GM13977 (cell line): Measurements from ENCODE around the gene CGB8.
"Not testable (repeated sequence)": the region's sequence is repeated elsewhere in the genome, so short reads cannot be mapped to it uniquely, and the experiment has no call there.

ENCODE experiments used
- DNase-seq: peaks from one replicate; pipeline ENCODE4 v3.0.0; 2012; ENCODE audit warnings: low spot score
- CTCF ChIP-seq: IDR thresholded peaks from 2 replicates; pipeline ENCODE4 v1.5.1; 2012; ENCODE audit warnings: mild to moderate bottlenecking, control low read depth; ENCODE audit not compliant: insufficient read depth; ENCODE audit errors: extremely low read depth, missing control alignments
- in situ Hi-C: fragments of 300-500 bp; cut with MboI; formaldehyde crosslinking; loops from one replicate; pipeline ENCODE4 v1.12.0; 2022; ENCODE audit warnings: low sequenced_read_pairs, low pct_unique_long_range_greater_than_20kb, mixed read lengths, inconsistent platforms; ENCODE audit not compliant: unreplicated experiment

The CGB8 gene

DNA sequence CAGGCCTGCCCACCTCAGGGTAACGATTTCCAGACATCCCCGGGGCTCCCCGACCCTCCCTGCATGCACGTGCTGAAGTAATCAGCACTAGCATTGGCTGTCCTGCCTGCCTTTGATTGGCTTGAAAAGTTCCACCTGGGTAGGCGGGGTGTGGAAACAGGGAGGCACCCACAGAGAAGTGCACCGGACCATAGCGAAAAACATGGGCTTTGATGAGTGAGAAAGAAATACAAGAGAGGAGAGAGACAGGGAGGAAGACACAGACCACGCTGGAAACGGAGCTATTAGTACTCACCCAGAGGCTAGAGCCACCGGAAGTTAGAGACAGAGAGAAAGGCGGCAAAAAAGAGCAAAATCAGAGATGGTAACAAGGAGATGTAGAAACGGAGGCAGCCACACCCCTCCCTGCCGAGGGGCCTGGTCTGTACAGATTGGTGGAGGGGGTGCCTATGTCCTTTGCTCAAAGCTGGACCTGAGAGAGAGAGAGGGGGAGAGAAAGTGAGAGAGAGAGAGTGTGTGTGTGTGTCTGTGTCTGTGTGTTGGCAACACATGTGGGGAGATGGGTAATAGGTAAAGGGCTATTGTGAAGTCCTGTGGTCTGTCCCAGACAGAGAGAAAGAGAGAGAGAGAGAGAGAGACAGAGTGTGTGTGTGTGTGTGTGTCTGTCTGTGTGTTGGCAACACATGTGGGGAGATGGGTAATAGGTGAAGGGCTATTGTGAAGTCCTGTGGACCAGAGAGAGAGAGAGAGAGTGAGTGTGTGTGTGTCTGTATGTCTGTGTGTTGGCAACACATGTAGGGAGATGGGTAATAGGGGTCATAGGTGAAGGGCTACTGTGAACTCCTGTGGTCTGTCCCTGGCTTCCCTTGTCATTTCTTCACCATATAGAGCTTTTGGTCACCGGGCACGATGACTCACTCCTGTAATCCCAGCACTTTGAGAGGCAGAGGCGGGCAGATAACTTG lies 27.7 kb downstream of the CGB8 start:
- in situ Hi-C loops = no loop called here
- no peak for TF ChIP-seq CTCF
- DNase-seq = peak; percentile 54

GRCh38 chr19:49020342-49020741 lies 28.6 kb downstream of the CGB8 start:
- DNase-seq = no peak
- in situ Hi-C loops = no loop called here
- TF ChIP-seq CTCF = no peak

- in situ Hi-C loops = no loop called here
- TF ChIP-seq CTCF = peak; percentile 21
- DNase-seq = peak; percentile 85
These were observed 29.5 kb downstream of the CGB8 start for GRCh38 chr19:49019242-49019932.

DNA sequence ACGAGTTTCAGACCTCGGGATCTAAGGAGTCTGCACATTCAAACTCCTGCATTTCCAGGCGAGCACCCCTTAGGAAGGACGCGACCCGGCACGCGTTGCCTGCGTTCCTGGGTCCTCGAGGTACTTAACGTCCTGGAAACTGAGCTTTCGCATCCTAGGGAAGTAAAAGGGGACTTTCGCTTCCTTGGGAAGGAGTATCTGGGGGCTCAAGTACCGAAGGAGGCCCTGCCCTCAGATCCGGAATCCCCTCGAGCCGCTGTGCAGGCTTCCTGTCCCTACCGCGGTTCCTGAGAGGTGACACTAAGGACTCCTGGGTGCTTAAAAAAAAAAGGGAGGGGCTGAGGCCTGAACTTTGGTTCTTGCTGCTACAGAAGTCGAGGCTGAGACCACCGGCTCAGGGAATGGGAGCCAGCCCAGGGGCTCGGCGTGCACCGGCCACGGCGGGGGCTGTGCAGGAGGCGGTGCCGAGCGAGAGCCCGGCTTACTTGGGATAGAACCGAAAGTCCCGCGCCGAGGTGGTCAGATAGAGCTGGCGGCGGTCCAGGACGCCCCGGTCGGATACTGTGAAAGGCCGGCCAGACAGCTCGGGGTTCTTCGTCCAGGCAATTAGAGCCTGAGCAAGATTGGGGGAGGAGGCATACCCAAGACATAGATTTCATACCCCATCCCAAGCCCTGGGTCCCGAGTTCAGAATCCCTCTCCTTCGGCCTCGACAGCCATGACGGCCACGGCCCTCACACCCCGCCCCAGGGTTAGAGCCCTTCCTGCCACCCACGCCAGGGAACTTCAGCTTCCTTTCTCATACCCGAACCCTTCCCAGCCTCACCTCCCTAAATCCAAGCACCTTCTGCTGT lies 30.3 kb downstream of the CGB8 start:
- peak; percentile 53 for DNase-seq

DNA sequence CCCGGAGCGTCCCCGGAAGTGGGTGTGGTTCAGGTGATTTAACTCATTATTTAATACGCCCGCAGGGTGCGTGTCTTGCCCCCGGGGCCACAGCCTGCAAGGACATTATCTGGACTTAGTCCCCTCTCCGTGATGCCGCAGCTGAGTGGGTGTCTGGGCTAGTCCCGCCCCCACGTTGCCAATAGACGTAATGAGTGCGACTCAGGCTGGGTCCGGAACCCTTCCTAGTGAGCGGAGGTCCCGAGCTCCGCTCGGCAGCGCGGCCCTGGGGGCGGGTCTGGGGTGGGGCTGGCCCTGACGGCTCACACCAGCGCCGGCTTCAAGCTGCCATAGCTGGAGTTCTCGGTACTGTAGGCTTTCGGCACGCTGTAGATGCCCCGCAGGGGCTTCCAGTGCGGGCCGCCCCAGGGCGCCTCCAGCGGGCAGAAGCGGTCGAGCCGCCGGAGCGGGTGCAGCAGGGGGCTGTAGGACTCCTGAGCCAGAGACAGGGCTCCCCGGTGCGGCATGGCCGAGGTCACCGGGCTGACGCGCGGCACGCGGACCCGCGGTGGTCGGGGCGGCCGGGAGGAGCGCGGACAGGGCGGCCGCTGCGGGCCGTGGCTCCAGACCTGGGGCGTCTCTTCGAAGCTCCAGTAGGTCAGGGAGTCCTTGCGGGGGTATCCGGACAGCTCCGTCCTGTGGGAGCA lies 31.1 kb downstream of the CGB8 start:
- peak; percentile 57 for TF ChIP-seq CTCF
- in situ Hi-C loops = no loop called here
- DNase-seq = peak; percentile 89

More for the DNA sequence above, 30.3 kb downstream of the CGB8 start:
- in situ Hi-C loops = not testable (repeated sequence)

DNA sequence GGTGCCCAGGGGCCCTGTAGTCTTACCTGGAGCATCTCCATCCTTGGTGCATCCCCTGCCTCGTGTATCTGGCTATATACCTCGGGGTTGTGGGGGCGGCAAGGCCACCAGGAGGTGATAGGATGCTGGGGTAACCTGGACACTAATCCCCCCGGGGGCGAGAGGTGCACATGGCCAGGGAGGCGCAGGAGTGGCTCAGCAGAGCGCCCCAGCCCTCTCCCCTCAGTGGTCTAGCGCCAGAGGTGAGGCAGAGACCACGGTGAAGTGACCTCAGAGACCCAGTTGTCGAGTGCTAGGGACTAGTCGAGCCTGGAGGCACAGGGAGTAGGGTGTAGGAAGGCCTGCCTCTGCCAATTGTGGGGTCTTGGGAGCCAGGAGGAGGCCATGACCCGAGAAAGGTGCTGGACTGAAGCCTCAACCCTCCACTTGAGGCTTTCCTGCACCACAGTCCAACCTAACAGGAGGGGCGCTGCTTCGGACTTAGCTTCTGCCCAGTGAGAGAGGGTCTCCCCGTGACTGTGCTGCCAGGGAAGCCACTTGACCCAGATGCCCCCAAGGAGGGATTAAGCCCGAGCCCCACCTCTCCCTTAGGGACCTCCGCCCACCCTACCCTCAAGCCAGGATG lies 31.8 kb downstream of the CGB8 start, which contains the start of gene LHB:
Gene LHB, minus strand, starts transcription at position 51 of the 625 bp plus-strand sequence. Its CDS starts 10 bp downstream, at position 41.
- DNase-seq = no peak
- in situ Hi-C loops = no loop called here
- TF ChIP-seq CTCF = no peak
